Keratinocyte (primary cell): ENCODE data around the gene DPH1. TPM values are rescaled to one million over a fixed set of nuclear protein-coding genes. Genes with fewer than 3 reads are reported as not detected.

ENCODE experiments used
- DNase-seq: peaks from one replicate; pipeline ENCODE4 v3.0.0-alpha.2; 2011; ENCODE audit warnings: low read depth, missing footprints, low spot score
- FAIRE-seq: peaks from 2 replicates; lab custom pipeline; 2011; peaks lifted over from hg19 to GRCh38; lab: Jason Lieb, UNC
- H2AFZ ChIP-seq: 2 replicates; pipeline ENCODE4 v1.6.0; 2012; ENCODE audit warnings: low read length, control low read depth, inconsistent platforms; ENCODE audit not compliant: control insufficient read depth
- H3K27ac ChIP-seq: 2 replicates; pipeline ENCODE4 v1.5.1; 2011; ENCODE audit warnings: low read length; ENCODE audit not compliant: control insufficient read depth, insufficient read depth
- H3K27me3 ChIP-seq: 3 replicates; pipeline ENCODE4 v1.6.0; 2011; ENCODE audit warnings: low read length; ENCODE audit not compliant: control insufficient read depth, insufficient read depth; ENCODE audit errors: extremely low read depth
- H3K36me3 ChIP-seq, 2 experiments: 2 replicates in 1 of 2; 3 replicates in 1 of 2; pipeline ENCODE4 v1.5.1; 2011; ENCODE audit warnings: low read length in 2 of 2, mild to moderate bottlenecking in 1 of 2; ENCODE audit not compliant: control insufficient read depth in 2 of 2, insufficient read depth in 2 of 2; ENCODE audit errors: extremely low read depth in 1 of 2
- H3K4me1 ChIP-seq: 3 replicates; pipeline ENCODE4 v1.5.1; 2011; ENCODE audit warnings: low read length; ENCODE audit not compliant: control insufficient read depth, insufficient read depth; ENCODE audit errors: extremely low read depth
- H3K4me2 ChIP-seq: 3 replicates; pipeline ENCODE4 v1.6.0; 2011; ENCODE audit warnings: low read depth, low read length; ENCODE audit not compliant: control insufficient read depth, insufficient read depth; ENCODE audit errors: extremely low read depth
- H3K4me3 ChIP-seq, 3 experiments: fragments of 200-600 bp in 1 of 3; sonication (generic) in 1 of 3; 2 replicates in 2 of 3; 3 replicates in 1 of 3; pipeline ENCODE4 v1.5.1; 2011 to 2016; ENCODE audit warnings: low read length in 3 of 3, mild to moderate bottlenecking in 3 of 3, control low read depth in 2 of 3, inconsistent platforms in 1 of 3, low read depth in 1 of 3, mixed read lengths in 1 of 3, mixed run types in 1 of 3, moderate library complexity in 1 of 3; ENCODE audit not compliant: control insufficient read depth in 2 of 3, insufficient read depth in 2 of 3; ENCODE audit errors: extremely low read depth in 1 of 3
- H3K79me2 ChIP-seq: 2 replicates; pipeline ENCODE4 v1.6.0; 2012; ENCODE audit warnings: low read length; ENCODE audit not compliant: control insufficient read depth, insufficient read depth
- H3K9ac ChIP-seq: 3 replicates; pipeline ENCODE4 v1.6.0; 2011; ENCODE audit warnings: low read length; ENCODE audit not compliant: control insufficient read depth, insufficient read depth; ENCODE audit errors: extremely low read depth
- H3K9me1 ChIP-seq: 3 replicates; pipeline ENCODE4 v1.6.0; 2011; ENCODE audit warnings: low read length; ENCODE audit not compliant: control insufficient read depth, insufficient read depth; ENCODE audit errors: extremely low read depth
- H3K9me3 ChIP-seq: 2 replicates; pipeline ENCODE4 v1.5.1; 2012; ENCODE audit warnings: low read depth, low read length; ENCODE audit not compliant: control insufficient read depth
- H4K20me1 ChIP-seq: 3 replicates; pipeline ENCODE4 v1.6.0; 2011; ENCODE audit warnings: low read length; ENCODE audit not compliant: control insufficient read depth, insufficient read depth; ENCODE audit errors: extremely low read depth
- CTCF ChIP-seq, 3 experiments: IDR thresholded peaks in 1 of 3; conservative IDR thresholded peaks in 1 of 3; optimal IDR thresholded peaks in 1 of 3; 2 replicates in 2 of 3; 3 replicates in 1 of 3; pipeline versions ENCODE3 to v1.5.1; 2011; ENCODE audit warnings: low read length in 3 of 3, mild to moderate bottlenecking in 3 of 3, moderate library complexity in 2 of 3, control low read depth in 1 of 3, inconsistent platforms in 1 of 3; ENCODE audit not compliant: insufficient read depth in 2 of 3; ENCODE audit errors: extremely low read depth in 1 of 3
- EZH2 ChIP-seq: IDR thresholded peaks from one replicate; pipeline ENCODE4 v1.6.1; 2012; ENCODE audit warnings: inconsistent platforms, mild to moderate bottlenecking, low read length, moderate library complexity
- dilution Hi-C: fragments of 300-500 bp; cut with MboI; formaldehyde crosslinking; loops from one replicate; pipeline ENCODE4 v1.7.0; 2020; ENCODE audit warnings: low sequenced_read_pairs; ENCODE audit not compliant: extremely low pct_ligation_motif_present
- polyA plus RNA-seq, 5 experiments: library from polyadenylated mRNA; depleted of rRNA in 3 of 5; stranded (reverse) in 3 of 5; stranded (forward) in 1 of 5; unstranded in 1 of 5; fragments of >200 nt; gene quantifications; 1 replicate in 1 of 5; 2 replicates in 3 of 5; 3 replicates in 1 of 5; pipeline versions ENCODE4 v1.2.1 to v1.2.3, GENCODE V29; 2011 to 2012; ENCODE audit warnings: missing spikeins in 2 of 5, low read depth in 1 of 5, low replicate concordance in 1 of 5

Gene DPH1
- polyA plus RNA-seq, 1 donor (not counting 4 experiments of a cell fraction or from before 2014, with no cell fraction given), result 18.9 TPM

GRCh38 chr17:2050300-2051060 lies 20.5 kb downstream of the DPH1 start:
- Histone ChIP-seq H3K4me1 (peaks cover 18% of the 10 kb centered on the region), H2AFZ (no peak overlapping the region), H3K27ac (no peak overlapping the region), H3K27me3 (peaks cover 9% of the 10 kb centered on the region), H3K36me3 (no peaks in the 10 kb centered on the region), H3K9me1 (no peaks in the 10 kb centered on the region), H3K4me3 (peak overlapping the region; percentile 27 to 58 (median 34)), H3K79me2 (no peaks in the 10 kb centered on the region), H3K9ac (peak overlapping the region; percentile 33), H4K20me1 (peaks cover 6% of the 10 kb centered on the region), H3K9me3 (no peaks in the 10 kb centered on the region), H3K4me2 (peak overlapping the region; percentile 45)
- dilution Hi-C loops, result no loop called here
- no peak for FAIRE-seq
- TF ChIP-seq CTCF (optimal IDR thresholded peaks at IDR 0.05 in 1 of 3, IDR thresholded peaks at IDR 0.05 in 1 of 3, conservative IDR thresholded peaks at IDR 0.05 in 1 of 3; ENCODE audit: extremely low read depth in 1 of 3, insufficient read depth in 2 of 3, low read length in 3 of 3) (peak in 1 of 3 experiments; percentile 2), EZH2 (no peak)
- DNase-seq, result no peak

GRCh38 chr17:2051061-2051932 lies 21.3 kb downstream of the DPH1 start:
- H3K27me3 ChIP-seq, result peaks cover 11% of the 10 kb centered on the region
- H3K9me3 ChIP-seq, result no peaks in the 10 kb centered on the region
- peaks cover 18% of the 10 kb centered on the region for H3K4me1 ChIP-seq
- H3K36me3 ChIP-seq, result no peaks in the 10 kb centered on the region
- no peak for DNase-seq
- no peak overlapping the region for H3K4me2 ChIP-seq
- no peak for FAIRE-seq
- no peak overlapping the region for H3K27ac ChIP-seq
- H3K9ac ChIP-seq, result no peak overlapping the region
- TF ChIP-seq EZH2 (no peak), CTCF (optimal IDR thresholded peaks at IDR 0.05 in 1 of 3, IDR thresholded peaks at IDR 0.05 in 1 of 3, conservative IDR thresholded peaks at IDR 0.05 in 1 of 3; ENCODE audit: extremely low read depth in 1 of 3, insufficient read depth in 2 of 3, low read length in 3 of 3) (no peak)
- no peaks in the 10 kb centered on the region for H3K79me2 ChIP-seq
- no peak overlapping the region for H3K4me3 ChIP-seq
- H3K9me1 ChIP-seq, result no peaks in the 10 kb centered on the region
- H4K20me1 ChIP-seq, result peaks cover 6% of the 10 kb centered on the region
- H2AFZ ChIP-seq, result no peak overlapping the region
- dilution Hi-C loops, result no loop called here
